Stimulated activated CD4-positive, alpha-beta T cell treated with anti-CD3 and anti-CD28 coated beads, TNF-alpha, amount 100 ng/mL, for 24 hours (primary cell): ENCODE data around the gene PFAS.
A peak's percentile ranks its signal among the peaks of the same experiment; 100 is the strongest.

Experiments used
- DNase-seq, 3 experiments: peaks; one replicate each; pipeline ENCODE4 v3.0.0-alpha.2; 2020; ENCODE audit warnings: low read depth in 3 of 3

The PFAS gene

GRCh38 chr17:8266648-8267479 is 17.8 kb downstream of the PFAS start:
- no peak for DNase-seq

- no peak for DNase-seq
Measured at GRCh38 chr17:8267480-8268147, 18.5 kb downstream of the PFAS start.

GRCh38 chr17:8268550-8269298 is 19.6 kb downstream of the PFAS start:
- no peak for DNase-seq

GRCh38 chr17:8272421-8272820 is 23.3 kb downstream of the PFAS start:
- DNase-seq, result no peak

GRCh38 chr17:8273884-8274444 is 24.9 kb downstream of the PFAS start:
- no peak for DNase-seq

- no peak for DNase-seq
Measured at GRCh38 chr17:8274816-8275215, 25.7 kb downstream of the PFAS start.

GRCh38 chr17:8275421-8276290 is 26.6 kb downstream of the PFAS start:
- DNase-seq, result no peak

GRCh38 chr17:8277317-8277716 is 28.2 kb downstream of the PFAS start:
- DNase-seq, result no peak

- no peak for DNase-seq
Measured at GRCh38 chr17:8282345-8282744, 33.3 kb downstream of the PFAS start.

- DNase-seq, result no peak
Measured at GRCh38 chr17:8283356-8283755, 34.3 kb downstream of the PFAS start.

- no peak for DNase-seq
Measured at GRCh38 chr17:8284126-8284525, 35.0 kb downstream of the PFAS start.

GRCh38 chr17:8285270-8286181 is 36.4 kb downstream of the PFAS start:
- no peak for DNase-seq

GRCh38 chr17:8287651-8288335 is 38.7 kb downstream of the PFAS start:
- DNase-seq, result no peak

- peak; percentile 61 to 85 (median 69) for DNase-seq
Measured at GRCh38 chr17:8288336-8289102, 39.4 kb downstream of the PFAS start, which contains the start of gene RANGRF. TSS of gene RANGRF (plus strand) at chr17:8288670. CDS start at chr17:8288789, 119 bp downstream.

- DNase-seq, result peak in 1 of 3 experiments; percentile 55
Measured at GRCh38 chr17:8289103-8289397, 40.0 kb downstream of the PFAS start.

GRCh38 chr17:8290043-8290442 is 41.0 kb downstream of the PFAS start:
- no peak for DNase-seq

GRCh38 chr17:8292639-8293395 is 43.7 kb downstream of the PFAS start:
- no peak for DNase-seq

GRCh38 chr17:8294361-8294760 is 45.3 kb downstream of the PFAS start:
- DNase-seq, result no peak
